Lung (tissue), 12 donors: ENCODE results near the gene PRKAR1B. TPM values are rescaled to one million over a fixed set of nuclear protein-coding genes. Genes with fewer than 3 reads are reported as not detected.

Source experiments
- ATAC-seq: fragments of 200-7000 bp; cut with Tn5 transposase; one replicate; pipeline ENCODE4 v1.9.1; 2020; ENCODE audit warnings: moderate number of reproducible peaks; ENCODE audit not compliant: insufficient read depth, low FRiP score
- DNase-seq, 3 donors: peaks; one replicate each; pipeline ENCODE4 v3.0.0-alpha.2; 2013 to 2017
- H3K27ac ChIP-seq, 2 donors: one replicate each; pipeline ENCODE4 v1.5.1; 2013; ENCODE audit warnings: mild to moderate bottlenecking in 2 of 2, moderate library complexity in 2 of 2, control low read depth in 1 of 2, inconsistent platforms in 1 of 2, low read depth in 1 of 2, low read length in 1 of 2
- H3K27me3 ChIP-seq, 3 donors: one replicate each; pipeline ENCODE4 v1.5.1; 2013; ENCODE audit warnings: low read length in 2 of 3; ENCODE audit not compliant: control insufficient read depth in 3 of 3, insufficient read depth in 3 of 3
- H3K36me3 ChIP-seq, 4 donors: one replicate each; pipeline ENCODE4 v1.5.1; 2013; ENCODE audit warnings: low read length in 4 of 4, mild to moderate bottlenecking in 1 of 4, moderate library complexity in 1 of 4; ENCODE audit not compliant: control insufficient read depth in 4 of 4, insufficient read depth in 4 of 4
- H3K4me1 ChIP-seq, 5 donors: one replicate each; pipeline ENCODE4 v1.5.1; 2013; ENCODE audit warnings: low read length in 5 of 5, mild to moderate bottlenecking in 2 of 5, moderate library complexity in 1 of 5; ENCODE audit not compliant: control insufficient read depth in 5 of 5, insufficient read depth in 5 of 5
- H3K4me3 ChIP-seq: one replicate; pipeline ENCODE4 v1.5.1; 2013; ENCODE audit warnings: mild to moderate bottlenecking, control low read depth, moderate library complexity
- H3K9ac ChIP-seq, 2 donors: one replicate each; pipeline ENCODE4 v1.5.1; 2013; ENCODE audit warnings: low read length in 2 of 2, control low read depth in 1 of 2; ENCODE audit not compliant: insufficient read depth in 1 of 2
- H3K9me3 ChIP-seq, 4 donors: one replicate each; pipeline ENCODE4 v1.5.1; 2013; ENCODE audit warnings: low read length in 3 of 4, mild to moderate bottlenecking in 1 of 4, moderate library complexity in 1 of 4; ENCODE audit not compliant: control insufficient read depth in 4 of 4, insufficient read depth in 3 of 4
- WGBS, 2 donors: extraction: QIAGEN DNeasy Blood & Tissue Kit; methylation state at CpG; one replicate each; pipeline ENCODE4 v1.1.7; 2013; 5-methylcytosine and 5-hydroxymethylcytosine counted together
- polyA plus RNA-seq, 2 donors: library from polyadenylated mRNA; stranded (reverse); fragments of 200-250 nt; gene quantifications; one replicate each; pipeline ENCODE4 v1.2.1, GENCODE V29; 2013
- total RNA-seq, 2 donors: library from RNA; depleted of rRNA in 1 of 2; stranded (reverse); fragments of >200 nt in 1 of 2; gene quantifications; one replicate each; pipeline ENCODE4 v1.2.1, GENCODE V29; 2014 to 2021
- TF ChIP-seq, protein P1 (sequence below): IDR thresholded peaks from 2 replicates; pipeline ENCODE4 v1.5.1; 2012; ENCODE audit warnings: mild to moderate bottlenecking; ENCODE audit errors: control extremely low read depth, extremely low read depth
- donor health status: control.
- donor health status: control.
- donor health status: Bipolar disorder and iron deficiency.
- donor health status: healthy.
- donor health status: DM: yes; HTN: yes; CAD: no.

The PRKAR1B gene
- total and polyA plus RNA-seq, 4 donors = 11.3 to 32.0 (median 16.3) TPM

DNA sequence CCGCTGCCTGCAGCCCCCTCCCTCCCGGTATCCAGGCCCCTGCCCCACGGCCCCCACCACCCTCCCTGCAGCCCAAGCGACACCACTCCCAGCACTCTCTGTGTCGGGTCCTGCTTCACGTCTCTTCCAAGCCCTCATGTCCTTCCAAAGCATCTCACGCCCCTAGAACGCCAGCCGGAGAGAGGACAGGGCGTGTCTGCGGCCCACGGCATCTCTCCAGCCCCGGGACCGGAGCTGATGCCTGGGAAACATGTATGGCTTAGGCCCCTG lies 156.3 kb downstream of the PRKAR1B start:
- Histone ChIP-seq H3K9me3 (peaks cover 0 to 2% (median 0%) of the 10 kb centered on the region in 4 donors), H3K27me3 (no peaks in the 10 kb centered on the region), H3K27ac (no peak overlapping the region), H3K4me3 (no peak overlapping the region), H3K4me1 (peaks cover 0 to 7% (median 6%) of the 10 kb centered on the region in 5 donors), H3K36me3 (peaks cover 0 to under 1% (median 0%) of the 10 kb centered on the region in 4 donors), H3K9ac (no peak overlapping the region)
- TF ChIP-seq, protein P1, sequence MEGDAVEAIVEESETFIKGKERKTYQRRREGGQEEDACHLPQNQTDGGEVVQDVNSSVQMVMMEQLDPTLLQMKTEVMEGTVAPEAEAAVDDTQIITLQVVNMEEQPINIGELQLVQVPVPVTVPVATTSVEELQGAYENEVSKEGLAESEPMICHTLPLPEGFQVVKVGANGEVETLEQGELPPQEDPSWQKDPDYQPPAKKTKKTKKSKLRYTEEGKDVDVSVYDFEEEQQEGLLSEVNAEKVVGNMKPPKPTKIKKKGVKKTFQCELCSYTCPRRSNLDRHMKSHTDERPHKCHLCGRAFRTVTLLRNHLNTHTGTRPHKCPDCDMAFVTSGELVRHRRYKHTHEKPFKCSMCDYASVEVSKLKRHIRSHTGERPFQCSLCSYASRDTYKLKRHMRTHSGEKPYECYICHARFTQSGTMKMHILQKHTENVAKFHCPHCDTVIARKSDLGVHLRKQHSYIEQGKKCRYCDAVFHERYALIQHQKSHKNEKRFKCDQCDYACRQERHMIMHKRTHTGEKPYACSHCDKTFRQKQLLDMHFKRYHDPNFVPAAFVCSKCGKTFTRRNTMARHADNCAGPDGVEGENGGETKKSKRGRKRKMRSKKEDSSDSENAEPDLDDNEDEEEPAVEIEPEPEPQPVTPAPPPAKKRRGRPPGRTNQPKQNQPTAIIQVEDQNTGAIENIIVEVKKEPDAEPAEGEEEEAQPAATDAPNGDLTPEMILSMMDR = no peak
- no peak for DNase-seq
- WGBS, 2 donors = 86% methylated on average over 14 of the region's 14 CpGs
- no peak for ATAC-seq

DNA sequence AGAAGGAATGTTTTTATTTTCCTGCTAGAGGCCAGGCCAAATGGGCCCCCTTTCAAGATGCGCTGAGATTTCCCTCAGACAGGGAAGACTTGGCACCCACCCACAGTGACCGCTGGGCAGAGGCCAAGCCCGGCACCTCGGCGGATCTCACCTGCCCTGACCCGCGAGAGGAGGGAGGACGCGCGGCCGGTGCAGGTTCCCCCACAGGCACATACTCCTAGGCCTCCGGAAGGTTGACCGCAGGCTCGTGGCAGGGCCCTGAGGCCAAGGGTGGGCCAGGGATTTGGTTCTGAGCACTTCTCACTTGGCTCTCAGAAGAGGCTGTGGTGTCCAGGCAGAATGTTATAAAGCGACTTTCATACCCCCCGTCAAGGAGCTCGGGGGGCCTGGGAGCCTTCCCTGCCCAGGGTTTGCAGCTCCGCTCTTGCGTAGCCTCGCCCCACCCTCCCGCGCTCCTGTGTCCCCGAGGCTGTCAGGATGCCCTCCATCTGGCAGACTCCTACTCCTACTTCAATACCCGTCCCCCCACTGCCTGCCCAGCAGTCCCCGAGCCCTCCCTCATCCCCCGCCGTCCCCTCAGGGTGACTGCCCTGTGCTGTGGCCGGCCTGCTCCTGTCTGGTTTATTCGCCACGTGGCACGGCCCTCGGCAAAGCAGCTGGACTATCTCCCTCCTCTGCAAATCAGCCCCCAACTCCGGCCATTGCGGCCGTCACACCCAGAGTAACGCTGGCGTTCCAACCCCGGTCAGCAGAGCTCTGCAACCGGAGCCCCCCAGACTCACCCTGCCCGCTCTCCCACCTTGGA lies 156.9 kb downstream of the PRKAR1B start:
- Histone ChIP-seq H3K4me1 (peaks cover 0 to 7% (median 6%) of the 10 kb centered on the region in 5 donors), H3K27ac (no peak overlapping the region), H3K4me3 (no peak overlapping the region), H3K9ac (no peak overlapping the region), H3K27me3 (no peaks in the 10 kb centered on the region), H3K36me3 (no peaks in the 10 kb centered on the region), H3K9me3 (peaks cover 0 to 2% (median 0%) of the 10 kb centered on the region in 4 donors)
- DNase-seq (peak in 2 of 3 donors; percentile 31 to 38), ATAC-seq (no peak)
- 93 to 94% methylated on average over 38 to 40 of the region's 40 CpGs for WGBS, 2 donors
- TF ChIP-seq, protein P1 = no peak

DNA sequence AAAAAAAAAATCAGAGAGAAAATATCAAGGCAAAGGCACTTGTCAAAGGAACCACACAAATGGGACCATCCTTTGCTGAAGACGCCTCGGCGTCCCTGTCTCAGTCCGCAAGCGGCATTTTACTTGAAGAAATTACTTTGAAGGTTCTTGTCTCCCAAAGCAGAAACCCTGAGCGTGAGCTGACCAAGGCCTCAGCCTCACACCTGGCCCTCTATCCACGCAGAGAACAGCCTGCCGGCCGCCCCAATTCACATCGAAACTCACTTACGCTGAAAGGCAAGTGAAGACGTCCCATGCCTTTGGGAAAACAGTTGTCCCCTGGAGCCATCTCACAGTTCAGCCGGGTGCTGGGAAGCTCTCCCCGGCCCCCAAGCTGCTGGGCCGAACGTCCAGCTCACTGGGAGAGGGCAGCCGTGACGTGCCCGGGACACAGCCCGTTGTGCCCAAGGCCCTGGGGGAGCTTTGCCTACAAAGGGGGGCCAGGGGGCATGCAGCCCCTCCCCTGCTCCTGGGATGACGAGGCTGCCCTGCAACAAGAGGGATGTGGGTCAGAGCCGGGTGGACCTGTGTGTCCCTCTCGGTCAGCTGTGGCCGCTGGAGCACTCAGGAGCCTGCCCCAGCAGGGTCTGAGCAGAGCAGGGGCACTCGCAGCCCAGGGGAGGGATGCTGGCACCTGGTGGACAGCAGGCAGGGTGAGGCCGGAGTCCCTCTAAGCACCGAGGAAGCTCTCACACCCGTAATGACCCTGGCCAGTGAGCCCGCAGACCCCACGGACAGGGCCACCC lies 157.8 kb downstream of the PRKAR1B start:
- H3K4me3 ChIP-seq = no peak overlapping the region
- ATAC-seq (no peak), DNase-seq (no peak)
- peaks cover 0 to 7% (median 6%) of the 10 kb centered on the region in 5 donors for H3K4me1 ChIP-seq
- H3K36me3 ChIP-seq = no peaks in the 10 kb centered on the region
- TF ChIP-seq, protein P1 = no peak
- H3K9me3 ChIP-seq = peaks cover 0 to 2% (median 0%) of the 10 kb centered on the region in 4 donors
- no peak overlapping the region for H3K9ac ChIP-seq
- H3K27ac ChIP-seq = no peak overlapping the region
- H3K27me3 ChIP-seq = no peaks in the 10 kb centered on the region
- 93 to 96% methylated on average over 30 of the region's 30 CpGs for WGBS, 2 donors
